Suppressor macrophage (primary cell): ENCODE data around the gene CASP3.
"Not testable (repeated sequence)": the region's sequence is repeated elsewhere in the genome, so short reads cannot be mapped to it uniquely, and the experiment has no call there.

Source experiments
- DNase-seq, 4 experiments: peaks; one replicate each; pipeline ENCODE4 v3.0.0-alpha.2; 2020 to 2022

Gene CASP3

GRCh38 chr4:184596044-184596616 is 53.1 kb downstream of the CASP3 start:
- DNase-seq: no peak

GRCh38 chr4:184595430-184595829 is 53.8 kb downstream of the CASP3 start:
- no peak for DNase-seq

- no peak for DNase-seq
These were observed 55.8 kb downstream of the CASP3 start for GRCh38 chr4:184593461-184593860.

- DNase-seq: not testable (repeated sequence)
These were observed 57.4 kb downstream of the CASP3 start for GRCh38 chr4:184591747-184592270.

- DNase-seq: no peak
These were observed 58.1 kb downstream of the CASP3 start for GRCh38 chr4:184591070-184591677.

- DNase-seq: no peak
These were observed 59.1 kb downstream of the CASP3 start for GRCh38 chr4:184590196-184590595.

- no peak for DNase-seq
These were observed 60.4 kb downstream of the CASP3 start for GRCh38 chr4:184588893-184589292.

GRCh38 chr4:184587701-184588100 is 61.5 kb downstream of the CASP3 start:
- DNase-seq: no peak

- DNase-seq: no peak
These were observed 62.0 kb downstream of the CASP3 start for GRCh38 chr4:184587221-184587620.

GRCh38 chr4:184583738-184584502 is 65.3 kb downstream of the CASP3 start:
- no peak for DNase-seq
